ENCODE results near the gene ZNF598.

Gene ZNF598

GRCh38 chr16:1984347-1985225 is 25.0 kb downstream of the ZNF598 start:
- H3K4me3 ChIP-seq (ENCODE audit: low read depth in 1 of 2, low read length in 2 of 2): peak overlapping the region; percentile 68 to 83
- peaks cover 15 to 23% of the 10 kb centered on the region in 2 donors for H3K4me1 ChIP-seq (ENCODE audit: control insufficient read depth in 1 of 2, insufficient read depth in 2 of 2, low read length in 2 of 2)
- H3K27ac ChIP-seq (ENCODE audit: low read length): peak overlapping the region; percentile 84
- H3K36me3 ChIP-seq (ENCODE audit: control insufficient read depth in 1 of 2, insufficient read depth in 2 of 2, low read length in 2 of 2): peaks cover 6 to 21% of the 10 kb centered on the region in 2 donors
- no peaks in the 10 kb centered on the region for H3K9me3 ChIP-seq (ENCODE audit: control insufficient read depth in 1 of 2, low read length in 2 of 2)
- peaks cover 40% of the 10 kb centered on the region for H3K27me3 ChIP-seq (ENCODE audit: low read depth, low read length)

GRCh38 chr16:1983544-1984346 is 25.9 kb downstream of the ZNF598 start, which contains the start of gene GFER:
TSS of gene GFER (plus strand) at chr16:1984193. CDS start at chr16:1984219, 26 bp downstream.
- Histone ChIP-seq H3K36me3 (ENCODE audit: control insufficient read depth in 1 of 2, insufficient read depth in 2 of 2, low read length in 2 of 2) (peaks cover 6 to 24% of the 10 kb centered on the region in 2 donors), H3K4me1 (ENCODE audit: control insufficient read depth in 1 of 2, insufficient read depth in 2 of 2, low read length in 2 of 2) (peaks cover 15 to 25% of the 10 kb centered on the region in 2 donors), H3K27ac (ENCODE audit: low read length) (peak within 1 kb of the TSS; percentile 84), H3K4me3 (ENCODE audit: low read depth in 1 of 2, low read length in 2 of 2) (peak within 1 kb of the TSS; percentile 68 to 83), H3K9me3 (ENCODE audit: control insufficient read depth in 1 of 2, low read length in 2 of 2) (no peaks in the 10 kb centered on the region), H3K27me3 (ENCODE audit: low read depth, low read length) (peaks cover 32% of the 10 kb centered on the region)

- Histone ChIP-seq H3K4me1 (ENCODE audit: control insufficient read depth in 1 of 2, insufficient read depth in 2 of 2, low read length in 2 of 2) (peaks cover 15 to 25% of the 10 kb centered on the region in 2 donors), H3K27me3 (ENCODE audit: low read depth, low read length) (peaks cover 28% of the 10 kb centered on the region), H3K27ac (ENCODE audit: low read length) (no peak overlapping the region)
Observed at GRCh38 chr16:1982991-1983543, 26.6 kb downstream of the ZNF598 start.

GRCh38 chr16:1982013-1982433 is 27.6 kb downstream of the ZNF598 start:
- no peak overlapping the region for H3K27ac ChIP-seq (ENCODE audit: low read length)
- H3K4me3 ChIP-seq (ENCODE audit: low read depth in 1 of 2, low read length in 2 of 2): no peak overlapping the region
- no peaks in the 10 kb centered on the region for H3K9me3 ChIP-seq (ENCODE audit: control insufficient read depth in 1 of 2, low read length in 2 of 2)
- H3K36me3 ChIP-seq (ENCODE audit: control insufficient read depth in 1 of 2, insufficient read depth in 2 of 2, low read length in 2 of 2): peaks cover 18 to 38% of the 10 kb centered on the region in 2 donors
- peaks cover 28% of the 10 kb centered on the region for H3K27me3 ChIP-seq (ENCODE audit: low read depth, low read length)
- H3K4me1 ChIP-seq (ENCODE audit: control insufficient read depth in 1 of 2, insufficient read depth in 2 of 2, low read length in 2 of 2): peaks cover 15 to 25% of the 10 kb centered on the region in 2 donors

More at GRCh38 chr16:1982991-1983543, 26.6 kb downstream of the ZNF598 start:
- Histone ChIP-seq H3K36me3 (ENCODE audit: control insufficient read depth in 1 of 2, insufficient read depth in 2 of 2, low read length in 2 of 2) (peaks cover 9 to 31% of the 10 kb centered on the region in 2 donors), H3K9me3 (ENCODE audit: control insufficient read depth in 1 of 2, low read length in 2 of 2) (no peaks in the 10 kb centered on the region), H3K4me3 (ENCODE audit: low read depth in 1 of 2, low read length in 2 of 2) (peak overlapping the region; percentile 33 to 83)

- H3K9me3 ChIP-seq (ENCODE audit: control insufficient read depth in 1 of 2, low read length in 2 of 2): no peaks in the 10 kb centered on the region
- H3K4me1 ChIP-seq (ENCODE audit: control insufficient read depth in 1 of 2, insufficient read depth in 2 of 2, low read length in 2 of 2): peaks cover 15 to 25% of the 10 kb centered on the region in 2 donors
- peaks cover 17 to 38% of the 10 kb centered on the region in 2 donors for H3K36me3 ChIP-seq (ENCODE audit: control insufficient read depth in 1 of 2, insufficient read depth in 2 of 2, low read length in 2 of 2)
- H3K27ac ChIP-seq (ENCODE audit: low read length): peak within 1 kb of the TSS; percentile 23
- H3K4me3 ChIP-seq (ENCODE audit: low read depth in 1 of 2, low read length in 2 of 2): no peak within 1 kb of the TSS
- H3K27me3 ChIP-seq (ENCODE audit: low read depth, low read length): peaks cover 28% of the 10 kb centered on the region
Observed at GRCh38 chr16:1981398-1981836, 28.2 kb downstream of the ZNF598 start, which contains the start of gene NOXO1. TSS of gene NOXO1 (minus strand) at chr16:1981469. CDS start at chr16:1981179, 290 bp downstream.

GRCh38 chr16:1980770-1981087 is 28.9 kb downstream of the ZNF598 start:
- Histone ChIP-seq H3K4me3 (ENCODE audit: low read depth in 1 of 2, low read length in 2 of 2) (no peak overlapping the region), H3K4me1 (ENCODE audit: control insufficient read depth in 1 of 2, insufficient read depth in 2 of 2, low read length in 2 of 2) (peaks cover 15 to 25% of the 10 kb centered on the region in 2 donors), H3K27me3 (ENCODE audit: low read depth, low read length) (peaks cover 28% of the 10 kb centered on the region), H3K27ac (ENCODE audit: low read length) (no peak overlapping the region), H3K36me3 (ENCODE audit: control insufficient read depth in 1 of 2, insufficient read depth in 2 of 2, low read length in 2 of 2) (peaks cover 23 to 38% of the 10 kb centered on the region in 2 donors), H3K9me3 (ENCODE audit: control insufficient read depth in 1 of 2, low read length in 2 of 2) (no peaks in the 10 kb centered on the region)

GRCh38 chr16:1980030-1980769 is 29.4 kb downstream of the ZNF598 start:
- H3K9me3 ChIP-seq (ENCODE audit: control insufficient read depth in 1 of 2, low read length in 2 of 2): no peaks in the 10 kb centered on the region
- peaks cover 11 to 20% of the 10 kb centered on the region in 2 donors for H3K4me1 ChIP-seq (ENCODE audit: control insufficient read depth in 1 of 2, insufficient read depth in 2 of 2, low read length in 2 of 2)
- H3K27ac ChIP-seq (ENCODE audit: low read length): no peak overlapping the region
- peaks cover 28% of the 10 kb centered on the region for H3K27me3 ChIP-seq (ENCODE audit: low read depth, low read length)
- no peak overlapping the region for H3K4me3 ChIP-seq (ENCODE audit: low read depth in 1 of 2, low read length in 2 of 2)
- H3K36me3 ChIP-seq (ENCODE audit: control insufficient read depth in 1 of 2, insufficient read depth in 2 of 2, low read length in 2 of 2): peaks cover 27 to 38% of the 10 kb centered on the region in 2 donors

- Histone ChIP-seq H3K27ac (ENCODE audit: low read length) (no peak overlapping the region), H3K36me3 (ENCODE audit: control insufficient read depth in 1 of 2, insufficient read depth in 2 of 2, low read length in 2 of 2) (peaks cover 29 to 46% of the 10 kb centered on the region in 2 donors), H3K9me3 (ENCODE audit: control insufficient read depth in 1 of 2, low read length in 2 of 2) (no peaks in the 10 kb centered on the region), H3K4me3 (ENCODE audit: low read depth in 1 of 2, low read length in 2 of 2) (no peak overlapping the region), H3K4me1 (ENCODE audit: control insufficient read depth in 1 of 2, insufficient read depth in 2 of 2, low read length in 2 of 2) (peaks cover 6 to 13% of the 10 kb centered on the region in 2 donors), H3K27me3 (ENCODE audit: low read depth, low read length) (peaks cover 28% of the 10 kb centered on the region)
Observed at GRCh38 chr16:1979271-1980029, 30.2 kb downstream of the ZNF598 start.

- Histone ChIP-seq H3K36me3 (ENCODE audit: control insufficient read depth in 1 of 2, insufficient read depth in 2 of 2, low read length in 2 of 2) (peaks cover 29 to 51% of the 10 kb centered on the region in 2 donors), H3K9me3 (ENCODE audit: control insufficient read depth in 1 of 2, low read length in 2 of 2) (no peaks in the 10 kb centered on the region), H3K4me3 (ENCODE audit: low read depth in 1 of 2, low read length in 2 of 2) (no peak overlapping the region), H3K27me3 (ENCODE audit: low read depth, low read length) (peaks cover 28% of the 10 kb centered on the region), H3K4me1 (ENCODE audit: control insufficient read depth in 1 of 2, insufficient read depth in 2 of 2, low read length in 2 of 2) (peaks cover 6 to 16% of the 10 kb centered on the region in 2 donors), H3K27ac (ENCODE audit: low read length) (no peak overlapping the region)
Observed at GRCh38 chr16:1978476-1979120, 31.0 kb downstream of the ZNF598 start.
